ENCODE measurements around the gene GNG14. TPM values are rescaled to one million over a fixed set of nuclear protein-coding genes. Genes with fewer than 3 reads are reported as not detected.
"Not testable (repeated sequence)": the region's sequence is repeated elsewhere in the genome, so short reads cannot be mapped to it uniquely, and the experiment has no call there.

Gene GNG14
- total RNA-seq, 1 donor, result not detected

DNA sequence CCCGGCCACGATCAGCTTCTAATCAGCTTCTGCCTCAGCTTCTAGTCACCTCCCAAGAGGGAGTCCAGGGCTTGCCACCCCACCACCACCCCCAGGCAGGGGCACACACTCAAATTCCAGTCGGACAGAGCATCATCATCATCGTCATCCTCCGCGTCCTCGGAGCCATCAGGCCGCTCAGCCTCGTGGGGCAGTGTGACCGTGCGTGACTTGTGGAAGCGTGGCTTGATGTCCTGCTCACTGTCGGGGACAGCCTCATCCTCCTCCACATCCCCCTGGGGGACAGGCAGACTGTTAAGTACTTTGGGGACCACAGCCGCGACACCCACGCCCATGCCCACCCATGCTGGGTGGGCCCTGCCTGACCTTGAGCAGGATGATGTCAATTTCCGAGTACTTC is 23.4 kb downstream of the GNG14 start:
- no peak for DNase-seq (ENCODE audit: low read depth)
- no peak overlapping the region for H3K4me3 ChIP-seq (ENCODE audit: low read depth, low read length)
- no peak for TF ChIP-seq CTCF (IDR thresholded peaks at IDR 0.05; ENCODE audit: insufficient read depth, low read length)

DNA sequence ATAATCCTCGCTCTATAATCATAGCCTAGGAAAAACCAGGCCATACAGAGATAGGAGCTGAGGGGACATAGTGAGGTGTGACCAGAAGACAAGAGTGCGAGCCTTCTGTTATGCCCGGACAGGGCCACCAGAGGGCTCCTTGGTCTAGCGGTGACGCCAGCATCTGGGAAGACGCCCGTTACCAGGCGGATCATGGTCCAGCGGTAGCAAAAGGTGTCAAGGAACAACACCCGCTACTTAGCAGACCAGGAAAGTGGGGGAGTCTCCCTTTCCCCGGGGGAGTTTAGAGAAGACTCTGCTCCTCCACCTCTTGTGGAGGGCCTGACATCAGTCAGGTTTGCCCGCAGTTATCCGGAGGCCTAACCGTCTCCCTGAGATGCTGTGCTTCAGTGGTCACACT is 24.3 kb downstream of the GNG14 start:
- DNase-seq (ENCODE audit: low read depth), result not testable (repeated sequence)

DNA sequence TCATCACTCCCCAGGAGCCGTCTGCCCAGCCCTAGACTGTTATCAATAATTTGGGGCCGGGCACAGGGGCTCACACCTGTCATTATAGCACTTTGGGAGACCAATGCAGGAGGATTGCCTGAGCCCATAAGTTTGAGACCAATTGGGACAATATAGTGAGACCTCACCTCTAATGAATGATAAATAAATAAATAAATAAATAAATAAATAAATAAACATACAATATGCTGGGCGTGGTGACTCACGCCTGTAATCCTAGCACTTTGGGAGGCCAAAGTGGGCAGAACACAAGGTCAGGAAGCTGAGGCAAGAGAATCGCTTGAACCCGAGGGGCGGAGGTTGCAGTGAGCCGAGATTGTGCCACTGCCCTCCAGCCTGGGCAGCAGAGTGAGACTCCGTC is 25.5 kb downstream of the GNG14 start:
- DNase-seq (ENCODE audit: low read depth); H3K4me3 ChIP-seq (ENCODE audit: low read depth, low read length): not testable (repeated sequence)

More for the DNA sequence above, 24.3 kb downstream of the GNG14 start:
- H3K4me3 ChIP-seq (ENCODE audit: low read depth, low read length), result not testable (repeated sequence)

DNA sequence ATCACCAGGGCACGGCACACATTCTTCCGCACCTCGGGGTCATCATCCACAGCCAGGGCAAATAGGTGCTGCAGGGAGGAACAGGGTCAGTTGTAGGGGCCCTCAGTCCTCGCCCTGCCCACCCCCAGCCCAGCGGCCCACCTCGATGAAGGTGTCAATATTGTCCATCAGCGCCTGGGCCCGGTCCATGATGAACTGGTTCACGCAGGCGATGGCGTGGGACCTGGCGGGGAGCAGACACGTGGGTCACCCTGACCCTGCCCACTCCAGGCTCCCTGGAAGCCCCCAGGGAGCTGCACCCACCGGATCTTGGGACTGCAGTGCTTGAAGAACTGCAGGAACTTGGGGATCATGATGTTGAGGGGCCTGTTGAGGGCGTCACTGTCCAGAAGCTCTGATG is 27.3 kb downstream of the GNG14 start:
- no peak for DNase-seq (ENCODE audit: low read depth)
- no peak for TF ChIP-seq CTCF (IDR thresholded peaks at IDR 0.05; ENCODE audit: insufficient read depth, low read length)
- H3K4me3 ChIP-seq (ENCODE audit: low read depth, low read length), result no peak overlapping the region

- no peak overlapping the region for H3K4me3 ChIP-seq (ENCODE audit: low read depth, low read length)
- no peak for TF ChIP-seq CTCF (IDR thresholded peaks at IDR 0.05; ENCODE audit: insufficient read depth, low read length)
- no peak for DNase-seq (ENCODE audit: low read depth)
Observed at GRCh38 chr19:12715929-12716328, 28.1 kb downstream of the GNG14 start.

- DNase-seq (ENCODE audit: low read depth), result no peak
- no peak for TF ChIP-seq CTCF (IDR thresholded peaks at IDR 0.05; ENCODE audit: insufficient read depth, low read length)
Observed at GRCh38 chr19:12720296-12720695, 32.5 kb downstream of the GNG14 start.

GRCh38 chr19:12720851-12721655 is 33.3 kb downstream of the GNG14 start:
- DNase-seq (ENCODE audit: low read depth), result peak; percentile 17
- H3K4me3 ChIP-seq (ENCODE audit: low read depth, low read length), result peak overlapping the region; percentile 84
- no peak for TF ChIP-seq CTCF (IDR thresholded peaks at IDR 0.05; ENCODE audit: insufficient read depth, low read length)

More at GRCh38 chr19:12720296-12720695, 32.5 kb downstream of the GNG14 start:
- H3K4me3 ChIP-seq (ENCODE audit: low read depth, low read length), result peak overlapping the region; percentile 84
